IMR-90 (cell line): Measurements from ENCODE around the gene VPS25. TPM values are rescaled to one million over a fixed set of nuclear protein-coding genes. Genes with fewer than 3 reads are reported as not detected.

Source experiments
- ATAC-seq: fragments of 200-7000 bp; cut with Tn5 transposase; 2 replicates; pipeline ENCODE4 v1.9.1; 2020; ENCODE audit warnings: low read depth, mild to moderate bottlenecking, moderate library complexity
- BruUV-seq: library from RNA; stranded (reverse); fragments of 400-500 nt; replicated peaks from 2 replicates; lab custom pipeline; 2021; lab: Mats Ljungman, UMichigan
- CTCF ChIA-PET: fragments of 300-600 bp; formaldehyde crosslinking; extraction: SDS; loops from one replicate; lab custom pipeline; 2021; ENCODE audit warnings: antibody characterized with exemption; lab: Yijun Ruan, JAX
- POLR2A ChIA-PET: fragments of 300-600 bp; sonication (Branson Sonifier 250); formaldehyde crosslinking; loops from one replicate; lab custom pipeline; 2022; ENCODE audit warnings: antibody characterized with exemption; ENCODE audit not compliant: unreplicated experiment; lab: Charles Lee
- DNase-seq: peaks from one replicate; pipeline ENCODE4 v3.0.0; 2013
- H2AFZ ChIP-seq: replicated peaks from 2 replicates; pipeline ENCODE3; 2013; ENCODE audit warnings: low read length, mild to moderate bottlenecking; ENCODE audit not compliant: poor library complexity
- H2AK5ac ChIP-seq: 2 replicates; pipeline ENCODE4 v1.6.1; 2013; ENCODE audit warnings: low read depth, low read length, inconsistent platforms
- H2AK9ac ChIP-seq: replicated peaks from 2 replicates; pipeline ENCODE3; 2013; ENCODE audit warnings: mild to moderate bottlenecking, low read depth, low read length, moderate library complexity; ENCODE audit not compliant: poor library complexity
- H2BK120ac ChIP-seq: 2 replicates; pipeline ENCODE4 v1.6.1; 2013; ENCODE audit warnings: low read depth, low read length, inconsistent platforms
- H2BK15ac ChIP-seq: 3 replicates; pipeline ENCODE4 v1.6.1; 2013; ENCODE audit warnings: low read depth, low read length, inconsistent platforms
- H2BK20ac ChIP-seq: 2 replicates; pipeline ENCODE4 v1.6.1; 2013; ENCODE audit warnings: low read depth, mild to moderate bottlenecking, inconsistent platforms, low read length, moderate library complexity
- H2BK5ac ChIP-seq: 2 replicates; pipeline ENCODE4 v1.6.1; 2013; ENCODE audit warnings: mild to moderate bottlenecking, low read depth, low read length, inconsistent platforms; ENCODE audit not compliant: poor library complexity, severe bottlenecking
- H3K14ac ChIP-seq: replicated peaks from 2 replicates; pipeline ENCODE4 v1.6.1; 2013; ENCODE audit warnings: low read depth, low read length, inconsistent platforms
- H3K18ac ChIP-seq: 2 replicates; pipeline ENCODE4 v1.6.1; 2013; ENCODE audit warnings: low read depth, low read length, control low read depth
- H3K23ac ChIP-seq: 2 replicates; pipeline ENCODE4 v1.6.1; 2013; ENCODE audit warnings: low read depth, low read length, inconsistent platforms
- H3K27ac ChIP-seq: 2 replicates; pipeline ENCODE4 v1.5.1; 2013; ENCODE audit warnings: mild to moderate bottlenecking, control low read depth, low read length; ENCODE audit not compliant: insufficient read depth
- H3K27me3 ChIP-seq: 2 replicates; pipeline ENCODE4 v1.6.1; 2013; ENCODE audit warnings: low read length; ENCODE audit not compliant: control insufficient read depth, insufficient read depth
- H3K36me3 ChIP-seq: 2 replicates; pipeline ENCODE4 v1.6.1; 2013; ENCODE audit warnings: low read length, mixed read lengths; ENCODE audit not compliant: control insufficient read depth, insufficient read depth
- H3K4ac ChIP-seq: 2 replicates; pipeline ENCODE4 v1.6.1; 2013; ENCODE audit warnings: low read depth, low read length, inconsistent platforms
- H3K4me1 ChIP-seq: 2 replicates; pipeline ENCODE4 v1.6.1; 2013; ENCODE audit warnings: low read length, mixed read lengths; ENCODE audit not compliant: control insufficient read depth, insufficient read depth
- H3K4me2 ChIP-seq: 2 replicates; pipeline ENCODE4 v1.6.1; 2013; ENCODE audit warnings: low read depth, mild to moderate bottlenecking, control low read depth, low read length, moderate library complexity
- H3K4me3 ChIP-seq: 2 replicates; pipeline ENCODE4 v1.5.1; 2013; ENCODE audit warnings: low read depth, mild to moderate bottlenecking, control low read depth, low read length, moderate library complexity; ENCODE audit not compliant: insufficient read depth
- H3K56ac ChIP-seq: 2 replicates; pipeline ENCODE4 v1.6.1; 2013; ENCODE audit warnings: low read length, inconsistent platforms; ENCODE audit not compliant: insufficient read depth; ENCODE audit errors: extremely low read depth
- H3K79me1 ChIP-seq, 2 experiments: 2 replicates each; pipeline ENCODE4 v1.6.1; 2013; ENCODE audit warnings: low read length in 2 of 2, inconsistent platforms in 1 of 2, low read depth in 1 of 2
- H3K9ac ChIP-seq: 2 replicates; pipeline ENCODE4 v1.6.1; 2013; ENCODE audit warnings: low read depth, low read length, control low read depth
- H3K9me1 ChIP-seq: 2 replicates; pipeline ENCODE4 v1.6.1; 2013; ENCODE audit warnings: low read length, inconsistent platforms; ENCODE audit not compliant: insufficient read depth
- H3K9me3 ChIP-seq: 2 replicates; pipeline ENCODE4 v1.6.1; 2013; ENCODE audit warnings: low read length; ENCODE audit not compliant: control insufficient read depth, insufficient read depth
- H4K20me1 ChIP-seq: 2 replicates; pipeline ENCODE4 v1.6.1; 2013; ENCODE audit warnings: low read length, inconsistent platforms; ENCODE audit not compliant: insufficient read depth
- H4K5ac ChIP-seq: 2 replicates; pipeline ENCODE4 v1.6.1; 2013; ENCODE audit warnings: mild to moderate bottlenecking, low read depth, low read length, control low read depth
- H4K8ac ChIP-seq, 2 experiments: 2 replicates each; pipeline ENCODE4 v1.6.1; 2013; ENCODE audit warnings: low read depth in 2 of 2, low read length in 2 of 2, control low read depth in 1 of 2, inconsistent platforms in 1 of 2
- H4K91ac ChIP-seq: 2 replicates; pipeline ENCODE4 v1.6.1; 2013; ENCODE audit warnings: low read depth, low read length, inconsistent platforms; ENCODE audit not compliant: insufficient read depth
- BHLHE40 ChIP-seq: fragments of 150-350 bp; IDR thresholded peaks from 2 replicates; pipeline ENCODE4 v1.6.1; 2016; ENCODE audit warnings: mild to moderate bottlenecking, low read depth, low read length
- CEBPB ChIP-seq: IDR thresholded peaks from 2 replicates; pipeline ENCODE4 v1.6.1; 2012; ENCODE audit warnings: low read depth, low read length, improper control_type of control experiment
- MAZ ChIP-seq: IDR thresholded peaks from 2 replicates; pipeline ENCODE4 v1.6.1; 2012; ENCODE audit warnings: low read depth, mild to moderate bottlenecking, low read length, improper control_type of control experiment, moderate library complexity, borderline replicate concordance
- MXI1 ChIP-seq: IDR thresholded peaks from 2 replicates; pipeline ENCODE4 v1.6.1; 2012; ENCODE audit warnings: low read depth, mild to moderate bottlenecking, low read length, moderate library complexity, borderline replicate concordance
- POLR2A ChIP-seq: IDR thresholded peaks from 2 replicates; pipeline ENCODE4 v1.6.1; 2012; ENCODE audit warnings: mild to moderate bottlenecking, low read depth, low read length
- RAD21 ChIP-seq: IDR thresholded peaks from 2 replicates; pipeline ENCODE4 v1.6.1; 2012; ENCODE audit warnings: low read length, improper control_type of control experiment
- USF2 ChIP-seq: fragments of 150-350 bp; IDR thresholded peaks from 2 replicates; pipeline ENCODE4 v1.6.1; 2017; ENCODE audit warnings: mild to moderate bottlenecking, antibody characterized with exemption, low read length, low read depth
- WGBS, 2 experiments: methylation state at CpG; one replicate each; pipeline versions ENCODE4 v1.1.5 to v1.1.7; 2013; ENCODE audit warnings: missing lambda C conversion rate in 2 of 2; ENCODE audit not compliant: insufficient read length in 1 of 2; ENCODE audit errors: extremely low coverage in 2 of 2; 5-methylcytosine and 5-hydroxymethylcytosine counted together
- dilution Hi-C: fragments of 300-500 bp; cut with HindIII; formaldehyde crosslinking; loops from one replicate; pipeline ENCODE4 v1.14.3; 2018; ENCODE audit warnings: low sequenced_read_pairs; ENCODE audit not compliant: unreplicated experiment
- in situ Hi-C: fragments of 300-500 bp; cut with MboI; formaldehyde crosslinking; loops from 3 replicates; pipeline ENCODE4 v1.14.3; 2019; ENCODE audit warnings: low sequenced_read_pairs, inconsistent platforms, mixed read lengths
- intact Hi-C: fragments of 100-400 bp; cut with micrococcal nuclease; formaldehyde crosslinking; loops from 2 replicates; pipeline ENCODE4 v1.10.0; 2022
- polyA plus RNA-seq, 3 experiments: library from polyadenylated mRNA; depleted of rRNA; stranded (reverse); fragments of >200 nt; gene quantifications; 2 replicates each; pipeline ENCODE4 v1.2.3, GENCODE V29; 2012; ENCODE audit warnings: low replicate concordance in 1 of 3
- total RNA-seq: library from RNA; depleted of rRNA; stranded (reverse); fragments of >200 nt; gene quantifications from 2 replicates; pipeline ENCODE4 v1.2.3, GENCODE V29; 2012

The VPS25 gene
- total and polyA plus RNA-seq, 2 of the 4 experiments (the other 2 are of a cell fraction): 71.3 to 130 TPM

- no peaks in the 10 kb centered on the region for H3K9me3 ChIP-seq
- no peaks in the 10 kb centered on the region for H4K20me1 ChIP-seq
- H2AFZ ChIP-seq: peak within 1 kb of the TSS; percentile 99
- peak within 1 kb of the TSS; percentile 83 for H3K27ac ChIP-seq
- peak; percentile 86 for DNase-seq
- peaks cover 10% of the 10 kb centered on the region; the same call in 1 of the 2 replicates for H3K27me3 ChIP-seq
- peak within 1 kb of the TSS; percentile 86 for H3K4ac ChIP-seq
- H2BK20ac ChIP-seq: no peak within 1 kb of the TSS
- dilution Hi-C loops: no loop called here
- H3K36me3 ChIP-seq: no peaks in the 10 kb centered on the region
- peak; percentile 98 for ATAC-seq
- H3K56ac ChIP-seq: peak within 1 kb of the TSS; percentile 61
- BruUV-seq: no TSS peak
- H3K23ac ChIP-seq: peak within 1 kb of the TSS; percentile 87
- peak within 1 kb of the TSS; percentile 77 for H2BK5ac ChIP-seq
- ChIA-PET CTCF (no interaction called here), POLR2A (no interaction called here)
- H4K5ac ChIP-seq: peak within 1 kb of the TSS; percentile 65
- peaks cover 5% of the 10 kb centered on the region; the same call in 1 of the 2 replicates for H3K4me1 ChIP-seq
- peak within 1 kb of the TSS; percentile 91 for H4K8ac ChIP-seq
- no peak; the same call in 1 of the 2 replicates for TF ChIP-seq USF2
- peak; percentile 58; the same call in 1 of the 2 replicates for TF ChIP-seq BHLHE40
- no peak for TF ChIP-seq RAD21
- TF ChIP-seq CEBPB: no peak
- peak; percentile 11; the same call in 1 of the 2 replicates for TF ChIP-seq MXI1
- TF ChIP-seq POLR2A: peak; percentile 60
- peak; percentile 88; the same call in 1 of the 2 replicates for TF ChIP-seq MAZ
- H2AK5ac ChIP-seq: peak within 1 kb of the TSS; percentile 84
- 10% methylated on average over 14 of the region's 50 CpGs; no CpG with 5 or more reads in 1 of the 2 experiments for WGBS, 2 experiments
- peaks cover 12 to 35% of the 10 kb centered on the region in 2 experiments for H3K79me1 ChIP-seq
- peak within 1 kb of the TSS; percentile 95 for H2AK9ac ChIP-seq
- H2BK120ac ChIP-seq: peak within 1 kb of the TSS; percentile 68; the same call in 1 of the 2 replicates
- in situ Hi-C loops: no loop called here
- peak within 1 kb of the TSS; percentile 91 for H3K14ac ChIP-seq
- H4K91ac ChIP-seq: peak within 1 kb of the TSS; percentile 73
- H3K9me1 ChIP-seq: peaks cover 8% of the 10 kb centered on the region; the same call in 1 of the 2 replicates
- peak within 1 kb of the TSS; percentile 84 for H3K9ac ChIP-seq
- H3K18ac ChIP-seq: peak within 1 kb of the TSS; percentile 20
- peak within 1 kb of the TSS; percentile 97 for H3K4me2 ChIP-seq
- intact Hi-C loops: no loop called here
- no peak within 1 kb of the TSS; the same call in 2 of the 3 replicates for H2BK15ac ChIP-seq
- peak within 1 kb of the TSS; percentile 75 for H3K4me3 ChIP-seq
Observed at GRCh38 chr17:42744806-42745617, 28.2 kb upstream of the VPS25 start, which contains the start of gene EZH1. TSS of gene EZH1 (minus strand) at chr17:42745040. CDS start at chr17:42728941, 16,099 bp downstream.
